Spinal cord (tissue), 10 donors: ENCODE results near the gene C1QL4. TPM values are rescaled to one million over a fixed set of nuclear protein-coding genes. Genes with fewer than 3 reads are reported as not detected.
A peak's percentile ranks its signal among the peaks of the same experiment; 100 is the strongest.
"Not testable (repeated sequence)": the region's sequence is repeated elsewhere in the genome, so short reads cannot be mapped to it uniquely, and the experiment has no call there.

Experiments used
- DNase-seq, 6 donors: peaks; one replicate each; pipeline versions ENCODE4 v3.0.0 to v3.0.0-alpha.2; 2013 to 2015; ENCODE audit warnings: low spot score in 6 of 6, low read depth in 4 of 6
- H3K27ac ChIP-seq: one replicate; pipeline ENCODE4 v1.5.1; 2013; ENCODE audit warnings: low read depth, low read length, control low read depth
- H3K27me3 ChIP-seq: one replicate; pipeline ENCODE4 v1.6.1; 2013; ENCODE audit warnings: low read length; ENCODE audit not compliant: control insufficient read depth, insufficient read depth
- H3K36me3 ChIP-seq: one replicate; pipeline ENCODE4 v1.6.1; 2013; ENCODE audit warnings: low read length; ENCODE audit not compliant: control insufficient read depth, insufficient read depth
- H3K4me1 ChIP-seq: one replicate; pipeline ENCODE4 v1.6.1; 2013; ENCODE audit warnings: low read length; ENCODE audit not compliant: control insufficient read depth, insufficient read depth
- H3K4me3 ChIP-seq: one replicate; pipeline ENCODE4 v1.5.1; 2013; ENCODE audit warnings: low read depth, low read length, control low read depth
- H3K9me3 ChIP-seq: one replicate; pipeline ENCODE4 v1.6.1; 2013; ENCODE audit warnings: low read length; ENCODE audit not compliant: control insufficient read depth, insufficient read depth
- WGBS: methylation state at CpG from one replicate; pipeline ENCODE4 v1.1.5; 2013; ENCODE audit warnings: missing lambda C conversion rate; ENCODE audit not compliant: insufficient coverage; 5-methylcytosine and 5-hydroxymethylcytosine counted together
- polyA plus RNA-seq, 2 donors: library from polyadenylated mRNA; unstranded; fragments of 120-200 nt; gene quantifications; one replicate each; pipeline ENCODE4 v1.2.1, GENCODE V29; 2013; ENCODE audit not compliant: insufficient read length in 2 of 2
- total RNA-seq, 2 donors: library from RNA; depleted of rRNA in 1 of 2; stranded (reverse); fragments of 120-200 nt in 1 of 2; fragments of >200 nt in 1 of 2; gene quantifications; one replicate each; pipeline versions ENCODE4 v1.2.3 to v1.2.4, GENCODE V29; 2013 to 2014
- donor health status: healthy.

C1QL4 gene
- total and polyA plus RNA-seq, 4 donors: 3.8 to 34.6 (median 14.9) TPM

DNA sequence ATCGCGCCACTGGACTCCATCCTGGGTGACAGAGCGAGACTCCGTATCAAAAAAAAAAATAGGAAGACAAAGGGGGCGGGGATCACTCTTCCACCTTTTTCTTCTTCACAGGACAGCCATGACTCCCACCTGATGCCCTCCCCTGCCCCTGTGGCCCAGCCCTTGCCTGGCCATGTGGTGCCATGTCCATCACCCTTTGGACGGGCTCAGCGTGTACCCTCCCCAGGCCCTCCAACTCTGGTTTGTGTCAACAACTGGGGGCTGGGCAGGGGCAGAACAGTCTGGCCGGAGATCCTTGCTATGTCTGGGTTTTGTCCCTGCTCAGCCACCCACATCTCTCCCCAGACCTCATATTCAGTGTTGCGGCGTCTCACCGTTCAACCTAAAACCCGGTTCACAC lies 8.2 kb downstream of the C1QL4 start:
- WGBS: 96% methylated on average over 8 of the region's 12 CpGs
- Histone ChIP-seq H3K36me3 (peaks cover 11% of the 10 kb centered on the region), H3K27me3 (peaks cover 26% of the 10 kb centered on the region), H3K27ac (no peak overlapping the region), H3K4me1 (peaks cover 28% of the 10 kb centered on the region), H3K4me3 (no peak overlapping the region), H3K9me3 (no peaks in the 10 kb centered on the region)
- DNase-seq: no peak

DNA sequence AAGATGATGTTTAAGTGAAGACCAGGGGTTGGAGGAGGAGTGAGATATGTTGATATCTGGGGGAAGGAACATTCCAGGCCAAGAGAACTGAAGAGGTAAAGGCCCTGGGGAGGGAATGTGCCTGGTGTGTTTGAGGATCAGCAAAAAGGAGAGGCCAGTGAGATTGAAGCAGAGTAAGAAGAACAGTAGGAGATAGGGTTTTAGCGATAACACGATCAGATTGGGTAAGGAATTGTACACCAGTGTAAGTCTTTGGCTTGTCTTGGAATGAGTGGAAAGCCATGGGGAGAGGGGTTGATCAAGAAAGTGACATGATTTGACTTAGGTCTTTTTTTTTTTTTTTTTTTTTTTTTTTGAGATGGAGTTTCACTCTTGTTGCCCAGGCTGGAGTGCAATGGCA lies 9.1 kb downstream of the C1QL4 start:
- H3K36me3 ChIP-seq: peaks cover 8% of the 10 kb centered on the region
- H3K4me1 ChIP-seq: peaks cover 33% of the 10 kb centered on the region
- no peak overlapping the region for H3K27ac ChIP-seq
- H3K4me3 ChIP-seq: no peak overlapping the region
- WGBS: 100% methylated on average over 2 of the region's 2 CpGs
- no peak for DNase-seq
- H3K9me3 ChIP-seq: no peaks in the 10 kb centered on the region
- H3K27me3 ChIP-seq: peaks cover 16% of the 10 kb centered on the region

DNA sequence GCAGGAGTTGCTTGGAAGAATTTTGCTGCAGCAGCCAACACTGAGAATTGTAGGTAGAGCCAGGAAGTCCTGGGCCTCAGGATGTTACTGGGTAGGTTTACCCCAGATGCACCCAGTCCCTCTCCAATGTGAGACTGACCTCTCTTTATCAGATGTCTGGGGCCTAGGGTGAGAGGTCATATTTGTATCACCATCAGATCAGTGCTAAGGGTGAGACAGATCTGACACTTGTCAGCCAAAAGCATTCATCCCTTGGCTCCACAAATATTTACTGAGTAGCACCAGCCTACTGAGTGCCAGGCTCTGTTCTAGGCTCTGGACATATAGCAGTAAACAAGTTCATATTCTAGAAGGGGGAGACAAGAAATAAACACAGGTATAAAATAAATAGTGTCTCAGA lies 9.6 kb downstream of the C1QL4 start:
- H3K4me3 ChIP-seq: no peak overlapping the region
- peaks cover 30% of the 10 kb centered on the region for H3K4me1 ChIP-seq
- H3K27ac ChIP-seq: no peak overlapping the region
- no peak for DNase-seq
- no peaks in the 10 kb centered on the region for H3K9me3 ChIP-seq
- H3K27me3 ChIP-seq: peaks cover 11% of the 10 kb centered on the region
- H3K36me3 ChIP-seq: peaks cover 8% of the 10 kb centered on the region

DNA sequence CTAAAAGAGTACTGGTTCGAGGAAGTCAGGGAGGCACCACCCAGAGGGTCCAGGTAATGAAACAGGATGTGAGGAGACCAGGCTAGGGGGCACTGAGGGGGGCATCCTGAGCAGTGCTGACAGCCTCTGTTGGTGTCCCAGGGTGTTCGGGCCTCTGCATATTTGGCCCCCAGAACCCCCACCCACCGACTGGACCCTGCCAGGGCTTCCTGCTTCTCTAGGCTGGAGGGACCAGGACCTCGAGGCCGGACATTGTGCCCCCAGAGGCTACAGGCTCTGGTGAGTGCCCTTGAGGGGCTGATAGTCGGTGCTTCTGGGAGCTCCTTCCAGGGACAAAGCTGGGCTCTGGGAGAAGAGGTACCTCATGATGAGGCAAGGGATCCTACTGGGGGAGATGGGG lies 11.4 kb downstream of the C1QL4 start:
- DNase-seq: no peak
- Histone ChIP-seq H3K27ac (no peak overlapping the region), H3K36me3 (peaks cover 6% of the 10 kb centered on the region), H3K4me1 (peaks cover 18% of the 10 kb centered on the region), H3K27me3 (no peaks in the 10 kb centered on the region), H3K9me3 (no peaks in the 10 kb centered on the region), H3K4me3 (no peak overlapping the region)
- 93% methylated on average over 6 of the region's 6 CpGs for WGBS

DNA sequence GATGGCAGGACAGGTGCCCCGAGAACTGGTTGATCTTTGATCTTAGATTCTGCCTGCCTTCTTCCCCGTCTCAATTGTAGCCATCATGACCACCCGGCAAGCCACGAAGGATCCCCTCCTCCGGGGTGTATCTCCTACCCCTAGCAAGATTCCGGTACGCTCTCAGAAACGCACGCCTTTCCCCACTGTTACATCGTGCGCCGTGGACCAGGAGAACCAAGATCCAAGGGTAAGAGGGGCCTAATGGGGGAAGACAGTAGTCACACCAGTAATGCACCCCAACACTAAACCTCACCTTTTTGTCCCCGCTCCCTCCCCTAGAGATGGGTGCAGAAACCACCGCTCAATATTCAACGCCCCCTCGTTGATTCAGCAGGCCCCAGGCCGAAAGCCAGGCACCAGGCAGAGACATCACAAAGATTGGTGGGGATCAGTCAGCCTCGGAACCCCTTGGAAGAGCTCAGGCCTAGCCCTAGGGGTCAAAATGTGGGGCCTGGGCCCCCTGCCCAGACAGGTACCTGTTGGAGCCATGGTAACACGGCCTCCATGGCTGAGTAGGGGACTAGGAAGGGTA lies 13.4 kb downstream of the C1QL4 start:
- Histone ChIP-seq H3K27me3 (no peaks in the 10 kb centered on the region), H3K9me3 (no peaks in the 10 kb centered on the region), H3K36me3 (no peaks in the 10 kb centered on the region), H3K27ac (no peak overlapping the region), H3K4me3 (peak overlapping the region; percentile 67), H3K4me1 (peaks cover 18% of the 10 kb centered on the region)
- no peak for DNase-seq
- 13% methylated on average over 9 of the region's 19 CpGs for WGBS

DNA sequence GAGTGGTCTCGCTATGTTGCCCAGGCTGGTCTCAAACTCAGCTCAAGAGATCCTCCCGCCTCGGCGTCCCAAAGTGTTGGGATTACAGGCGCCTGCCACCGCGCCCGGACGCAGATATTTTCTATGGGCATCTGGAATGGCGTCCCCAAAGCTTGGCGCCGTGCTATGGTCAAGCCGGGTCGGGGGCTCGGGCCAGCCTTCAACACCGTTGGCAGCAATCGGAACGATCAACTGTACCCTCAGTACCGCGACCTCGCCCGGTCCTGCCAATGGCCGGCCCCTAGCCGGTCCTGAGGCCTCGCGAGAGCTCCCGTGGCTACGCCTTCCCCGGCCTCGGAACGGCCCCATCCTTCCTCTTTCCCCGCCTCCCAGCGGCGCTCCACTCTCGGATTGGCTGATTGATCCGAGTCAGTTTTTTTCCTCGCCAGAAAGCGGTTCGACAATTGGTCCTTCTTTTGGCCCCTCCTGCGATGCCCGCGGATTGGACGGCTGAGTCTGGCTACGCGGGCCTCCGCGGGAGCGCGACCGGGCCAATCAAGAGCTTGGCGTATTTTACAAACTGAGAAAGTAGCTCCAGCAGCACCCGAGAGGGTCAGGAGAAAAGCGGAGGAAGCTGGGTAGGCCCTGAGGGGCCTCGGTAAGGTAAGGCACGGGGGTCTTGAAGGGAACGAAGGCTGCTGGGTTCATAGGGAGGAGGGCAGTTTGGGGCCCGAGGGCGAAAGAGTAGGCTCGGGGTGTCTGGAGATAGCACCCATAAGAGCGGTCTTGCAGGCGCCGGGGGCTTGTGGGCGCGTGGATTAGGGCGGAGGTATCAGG lies 14.1 kb downstream of the C1QL4 start, which contains the start of gene TROAP:
Gene TROAP, plus strand, starts transcription at position 548 of the 816 bp plus-strand sequence. CDS start 354 bp downstream, outside the sequence.
- Histone ChIP-seq H3K27me3 (no peaks in the 10 kb centered on the region), H3K9me3 (no peaks in the 10 kb centered on the region), H3K4me3 (peak within 1 kb of the TSS; percentile 67), H3K4me1 (peaks cover 18% of the 10 kb centered on the region), H3K36me3 (no peaks in the 10 kb centered on the region), H3K27ac (no peak within 1 kb of the TSS)
- peak; percentile 94 to 100 (median 98) for DNase-seq
- WGBS: under 1% methylated on average over 65 of the region's 65 CpGs

DNA sequence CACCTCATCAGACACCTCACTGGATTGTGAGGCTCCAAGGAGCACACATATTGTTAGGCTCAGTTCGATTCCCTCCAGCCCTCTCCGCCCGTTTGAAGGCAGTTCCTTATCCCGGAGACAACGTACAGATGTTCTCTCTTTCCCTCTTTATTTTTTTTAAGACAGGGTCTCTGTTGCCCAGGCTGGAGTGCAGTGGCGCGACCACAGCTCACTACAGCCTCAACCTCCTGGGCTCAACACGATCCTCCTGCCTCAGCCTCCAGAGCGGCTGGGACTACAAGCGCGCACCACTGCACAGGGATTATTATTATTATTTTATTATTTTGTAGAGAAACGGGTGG lies 14.7 kb downstream of the C1QL4 start:
- Histone ChIP-seq H3K36me3 (no peaks in the 10 kb centered on the region), H3K4me1 (peaks cover 18% of the 10 kb centered on the region), H3K9me3 (no peaks in the 10 kb centered on the region), H3K27ac (no peak overlapping the region), H3K4me3 (peak overlapping the region; percentile 67), H3K27me3 (no peaks in the 10 kb centered on the region)
- 47% methylated on average over 8 of the region's 12 CpGs for WGBS
- DNase-seq: peak in 1 of 6 donors; percentile 6

DNA sequence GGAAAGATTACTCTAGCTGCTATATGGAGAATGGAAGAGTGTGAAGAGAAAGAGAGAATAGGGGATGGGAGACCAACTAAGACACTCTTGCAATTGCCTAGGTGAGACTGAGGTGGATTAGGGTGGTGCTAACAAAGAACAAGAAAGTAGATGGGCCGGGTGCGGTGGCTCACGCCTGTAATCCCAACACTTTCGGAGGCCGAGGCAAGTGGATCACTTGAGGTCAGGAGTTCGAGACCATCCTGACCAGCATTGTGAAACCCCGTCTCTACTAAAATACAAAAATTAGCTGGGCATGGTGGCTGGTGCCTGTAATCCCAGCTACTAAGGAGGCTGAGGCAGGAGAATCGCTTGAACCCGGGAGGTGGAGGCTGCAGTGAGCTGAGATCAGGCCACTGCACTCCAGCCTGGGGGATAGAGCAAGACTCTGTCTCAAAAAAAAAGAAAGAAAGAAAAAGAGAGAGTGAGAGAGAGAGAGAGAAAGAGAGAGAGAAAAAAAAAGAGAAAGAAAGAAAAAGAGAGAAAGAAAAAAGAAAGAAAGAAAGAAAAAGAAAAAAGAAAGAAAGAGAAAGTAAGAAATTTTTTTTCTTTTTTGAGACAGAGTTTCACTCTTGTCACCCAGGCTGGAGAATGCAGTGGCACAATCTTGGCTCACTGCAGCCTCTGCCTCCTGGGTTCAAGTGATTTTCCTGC lies 16.4 kb downstream of the C1QL4 start:
- not testable (repeated sequence) for H3K9me3 ChIP-seq, H3K27ac ChIP-seq, H3K4me3 ChIP-seq, DNase-seq, H3K36me3 ChIP-seq, H3K27me3 ChIP-seq
- whole genome bisulfite sequencing: 92% methylated on average over 6 of the region's 9 CpGs
- peaks cover 18% of the 10 kb centered on the region for H3K4me1 ChIP-seq

DNA sequence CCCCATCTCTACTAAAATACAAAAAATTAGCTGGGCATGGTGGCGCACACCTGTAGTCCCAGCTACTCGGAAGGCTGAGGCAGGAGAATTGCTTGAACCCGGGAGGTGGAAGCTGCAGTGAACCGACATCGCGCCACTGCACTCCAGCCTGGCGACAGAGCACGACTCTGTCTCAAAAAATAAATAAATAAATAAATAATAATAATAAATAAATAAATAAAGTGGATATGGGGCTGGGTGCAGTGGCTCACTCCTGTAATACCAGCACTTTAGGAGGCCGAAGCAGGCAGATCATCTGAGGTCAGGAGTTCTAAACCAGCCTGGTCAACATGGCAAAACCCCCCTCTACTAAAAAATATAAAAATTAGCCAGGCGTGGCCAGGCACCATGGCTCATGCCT lies 19.9 kb downstream of the C1QL4 start:
- H3K36me3 ChIP-seq: not testable (repeated sequence)

More for the DNA sequence above, 19.9 kb downstream of the C1QL4 start:
- H3K9me3 ChIP-seq, H3K4me1 ChIP-seq, H3K27ac ChIP-seq, DNase-seq, H3K4me3 ChIP-seq, H3K27me3 ChIP-seq: not testable (repeated sequence)
- 100% methylated on average over 1 of the region's 10 CpGs for WGBS
